ENCODE measurements around the gene AMHR2. TPM values are rescaled to one million over a fixed set of nuclear protein-coding genes. Genes with fewer than 3 reads are reported as not detected.

Gene AMHR2
- total and polyA plus RNA-seq, 2 donors, result 0.05 to 0.14 TPM

- Histone ChIP-seq H3K27ac (ENCODE audit: low read depth in 1 of 2, low read length in 1 of 2) (no peak overlapping the region), H3K27me3 (ENCODE audit: control insufficient read depth in 2 of 2, insufficient read depth in 1 of 2, low read length in 1 of 2) (no peaks in the 10 kb centered on the region), H3K36me3 (ENCODE audit: control insufficient read depth in 2 of 2, insufficient read depth in 2 of 2, low read length in 1 of 2) (peaks cover 70 to 82% of the 10 kb centered on the region in 2 donors), H3K4me1 (ENCODE audit: control insufficient read depth in 2 of 2, insufficient read depth in 2 of 2, low read length in 2 of 2) (peaks cover 5 to 6% of the 10 kb centered on the region in 2 donors), H3K9me3 (ENCODE audit: control insufficient read depth in 2 of 2, insufficient read depth in 1 of 2, low read length in 1 of 2) (peaks cover 0 to 3% of the 10 kb centered on the region in 2 donors), H3K4me3 (ENCODE audit: low read length in 2 of 2) (no peak overlapping the region)
- no peak for DNase-seq (ENCODE audit: low read depth in 6 of 9, low spot score in 9 of 9)
- 96% methylated on average over 6 of the region's 6 CpGs for WGBS
Observed at GRCh38 chr12:53456654-53457366, 33.2 kb downstream of the AMHR2 start.

DNA sequence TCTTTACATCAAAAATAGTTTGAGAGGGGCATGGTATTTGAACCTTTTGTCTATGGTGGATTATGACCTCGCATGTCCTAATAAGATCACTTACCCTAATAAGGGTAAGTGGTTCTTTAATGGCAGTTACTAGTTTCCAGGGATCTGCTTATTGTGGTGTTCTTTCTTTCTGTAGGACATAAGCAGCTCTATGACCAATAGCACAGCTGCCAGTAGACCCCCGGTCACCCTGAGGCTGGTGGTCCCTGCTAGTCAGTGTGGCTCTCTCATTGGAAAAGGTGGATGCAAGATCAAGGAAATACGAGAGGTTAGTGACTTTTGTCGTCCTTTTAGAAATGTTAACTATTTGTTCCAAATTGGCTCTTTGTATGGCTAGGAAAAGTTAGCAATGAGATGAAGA is 35.4 kb downstream of the AMHR2 start:
- no peaks in the 10 kb centered on the region for H3K9me3 ChIP-seq (ENCODE audit: control insufficient read depth in 2 of 2, insufficient read depth in 1 of 2, low read length in 1 of 2)
- DNase-seq (ENCODE audit: low read depth in 6 of 9, low spot score in 9 of 9), result no peak
- no peak overlapping the region for H3K27ac ChIP-seq (ENCODE audit: low read depth in 1 of 2, low read length in 1 of 2)
- H3K36me3 ChIP-seq (ENCODE audit: control insufficient read depth in 2 of 2, insufficient read depth in 2 of 2, low read length in 1 of 2), result peaks cover 87 to 98% of the 10 kb centered on the region in 2 donors
- H3K4me3 ChIP-seq (ENCODE audit: low read length in 2 of 2), result no peak overlapping the region
- H3K4me1 ChIP-seq (ENCODE audit: control insufficient read depth in 2 of 2, insufficient read depth in 2 of 2, low read length in 2 of 2), result peaks cover 0 to 3% of the 10 kb centered on the region in 2 donors
- no peaks in the 10 kb centered on the region for H3K27me3 ChIP-seq (ENCODE audit: control insufficient read depth in 2 of 2, insufficient read depth in 1 of 2, low read length in 1 of 2)
- 96% methylated on average over 4 of the region's 4 CpGs for WGBS

- 97% methylated on average over 3 of the region's 3 CpGs for WGBS
- Histone ChIP-seq H3K27me3 (ENCODE audit: control insufficient read depth in 2 of 2, insufficient read depth in 1 of 2, low read length in 1 of 2) (no peaks in the 10 kb centered on the region), H3K27ac (ENCODE audit: low read depth in 1 of 2, low read length in 1 of 2) (no peak overlapping the region), H3K4me3 (ENCODE audit: low read length in 2 of 2) (no peak overlapping the region), H3K36me3 (ENCODE audit: control insufficient read depth in 2 of 2, insufficient read depth in 2 of 2, low read length in 1 of 2) (peaks cover 89 to 99% of the 10 kb centered on the region in 2 donors), H3K9me3 (ENCODE audit: control insufficient read depth in 2 of 2, insufficient read depth in 1 of 2, low read length in 1 of 2) (no peaks in the 10 kb centered on the region), H3K4me1 (ENCODE audit: control insufficient read depth in 2 of 2, insufficient read depth in 2 of 2, low read length in 2 of 2) (peaks cover 0 to 2% of the 10 kb centered on the region in 2 donors)
- no peak for DNase-seq (ENCODE audit: low read depth in 6 of 9, low spot score in 9 of 9)
Observed at GRCh38 chr12:53461059-53461458, 37.4 kb downstream of the AMHR2 start.

- no peak for DNase-seq (ENCODE audit: low read depth in 6 of 9, low spot score in 9 of 9)
- 97% methylated on average over 8 of the region's 8 CpGs for WGBS
- no peaks in the 10 kb centered on the region for H3K27me3 ChIP-seq (ENCODE audit: control insufficient read depth in 2 of 2, insufficient read depth in 1 of 2, low read length in 1 of 2)
- peaks cover 0 to 2% of the 10 kb centered on the region in 2 donors for H3K4me1 ChIP-seq (ENCODE audit: control insufficient read depth in 2 of 2, insufficient read depth in 2 of 2, low read length in 2 of 2)
- no peak overlapping the region for H3K27ac ChIP-seq (ENCODE audit: low read depth in 1 of 2, low read length in 1 of 2)
- no peak overlapping the region for H3K4me3 ChIP-seq (ENCODE audit: low read length in 2 of 2)
- H3K9me3 ChIP-seq (ENCODE audit: control insufficient read depth in 2 of 2, insufficient read depth in 1 of 2, low read length in 1 of 2), result no peaks in the 10 kb centered on the region
- H3K36me3 ChIP-seq (ENCODE audit: control insufficient read depth in 2 of 2, insufficient read depth in 2 of 2, low read length in 1 of 2), result peaks cover 89 to 99% of the 10 kb centered on the region in 2 donors
Observed at GRCh38 chr12:53461591-53461990, 37.9 kb downstream of the AMHR2 start.

GRCh38 chr12:53462935-53463334 is 39.3 kb downstream of the AMHR2 start:
- H3K4me1 ChIP-seq (ENCODE audit: control insufficient read depth in 2 of 2, insufficient read depth in 2 of 2, low read length in 2 of 2), result peaks cover 0 to 2% of the 10 kb centered on the region in 2 donors
- WGBS, result 92% methylated on average over 3 of the region's 3 CpGs
- no peak overlapping the region for H3K27ac ChIP-seq (ENCODE audit: low read depth in 1 of 2, low read length in 1 of 2)
- DNase-seq (ENCODE audit: low read depth in 6 of 9, low spot score in 9 of 9), result no peak
- no peaks in the 10 kb centered on the region for H3K27me3 ChIP-seq (ENCODE audit: control insufficient read depth in 2 of 2, insufficient read depth in 1 of 2, low read length in 1 of 2)
- H3K4me3 ChIP-seq (ENCODE audit: low read length in 2 of 2), result no peak overlapping the region
- no peaks in the 10 kb centered on the region for H3K9me3 ChIP-seq (ENCODE audit: control insufficient read depth in 2 of 2, insufficient read depth in 1 of 2, low read length in 1 of 2)
- H3K36me3 ChIP-seq (ENCODE audit: control insufficient read depth in 2 of 2, insufficient read depth in 2 of 2, low read length in 1 of 2), result peaks cover 89 to 99% of the 10 kb centered on the region in 2 donors

DNA sequence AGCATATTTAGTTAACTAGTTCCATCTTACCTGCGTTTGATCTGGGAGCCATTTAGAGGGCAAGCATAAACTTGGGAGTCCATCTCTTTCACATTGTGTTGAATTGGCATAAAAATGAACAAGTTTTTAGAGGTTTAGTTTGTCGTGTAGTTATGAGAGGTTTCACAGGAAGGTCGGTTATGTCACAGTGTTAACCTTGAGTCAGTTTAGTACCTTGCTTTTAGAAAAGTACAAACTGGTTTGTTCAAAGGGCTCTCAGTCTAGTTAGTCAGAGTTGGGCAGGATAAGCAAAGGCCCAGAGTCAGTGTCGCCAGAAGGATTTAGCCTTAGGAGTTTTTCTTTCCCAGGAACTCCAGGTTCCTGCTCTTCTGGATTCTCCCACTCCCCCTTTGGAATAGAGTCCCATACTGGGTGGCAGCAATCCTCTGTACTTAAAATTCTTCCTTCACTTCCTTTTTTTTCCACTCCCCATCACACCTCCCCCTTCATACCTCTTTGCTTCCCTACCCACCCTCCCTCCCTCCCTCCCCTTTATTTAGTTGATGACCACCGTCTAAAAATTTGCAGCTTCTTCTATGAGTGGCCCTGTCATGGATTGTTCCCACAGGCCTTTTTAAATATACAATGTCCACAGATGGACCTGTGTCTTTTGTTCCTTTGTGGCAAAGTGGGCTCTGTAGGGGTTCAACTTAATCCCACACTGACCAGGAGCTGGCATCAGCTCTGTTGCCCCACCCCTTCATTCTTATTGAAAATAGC is 40.3 kb downstream of the AMHR2 start:
- H3K27ac ChIP-seq (ENCODE audit: low read depth in 1 of 2, low read length in 1 of 2), result no peak overlapping the region
- 91% methylated on average over 5 of the region's 5 CpGs for WGBS
- DNase-seq (ENCODE audit: low read depth in 6 of 9, low spot score in 9 of 9), result no peak
- peaks cover 0 to 2% of the 10 kb centered on the region in 2 donors for H3K4me1 ChIP-seq (ENCODE audit: control insufficient read depth in 2 of 2, insufficient read depth in 2 of 2, low read length in 2 of 2)
- no peaks in the 10 kb centered on the region for H3K9me3 ChIP-seq (ENCODE audit: control insufficient read depth in 2 of 2, insufficient read depth in 1 of 2, low read length in 1 of 2)
- H3K36me3 ChIP-seq (ENCODE audit: control insufficient read depth in 2 of 2, insufficient read depth in 2 of 2, low read length in 1 of 2), result peaks cover 89 to 99% of the 10 kb centered on the region in 2 donors
- no peaks in the 10 kb centered on the region for H3K27me3 ChIP-seq (ENCODE audit: control insufficient read depth in 2 of 2, insufficient read depth in 1 of 2, low read length in 1 of 2)
- H3K4me3 ChIP-seq (ENCODE audit: low read length in 2 of 2), result no peak overlapping the region

DNA sequence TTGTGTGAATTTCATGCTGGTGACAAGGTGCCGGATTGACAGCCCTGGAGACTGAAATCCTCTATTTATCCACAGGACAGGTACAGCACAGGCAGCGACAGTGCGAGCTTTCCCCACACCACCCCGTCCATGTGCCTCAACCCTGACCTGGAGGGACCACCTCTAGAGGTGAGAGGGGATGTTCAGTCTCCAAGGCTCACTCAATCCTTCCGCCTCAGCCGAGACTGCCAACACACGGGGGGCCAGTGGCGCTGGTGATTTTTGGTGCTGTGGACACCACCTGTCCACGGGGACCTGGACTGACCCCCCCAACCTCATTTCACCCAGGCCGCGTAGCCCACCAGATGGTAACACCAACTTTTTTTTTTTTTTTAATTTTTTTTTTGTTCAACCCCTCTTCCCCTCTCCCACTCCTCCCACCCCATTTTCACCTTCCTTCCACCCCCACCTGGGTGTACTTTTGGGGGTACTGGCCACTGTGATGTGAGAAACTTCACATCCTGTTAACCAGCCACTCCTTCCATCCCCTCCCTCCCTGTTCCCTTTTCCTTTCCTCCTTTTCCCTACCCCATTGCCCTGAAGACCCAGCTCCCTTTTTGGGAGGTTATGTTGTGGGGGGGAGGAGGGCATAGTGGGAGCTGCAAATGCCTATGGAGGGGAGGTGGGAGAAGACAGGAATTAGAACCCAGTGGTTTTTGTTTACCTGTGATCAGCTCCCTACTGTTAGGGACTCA is 41.2 kb downstream of the AMHR2 start:
- Histone ChIP-seq H3K36me3 (ENCODE audit: control insufficient read depth in 2 of 2, insufficient read depth in 2 of 2, low read length in 1 of 2) (peaks cover 92 to 99% of the 10 kb centered on the region in 2 donors), H3K4me3 (ENCODE audit: low read length in 2 of 2) (no peak overlapping the region), H3K27me3 (ENCODE audit: control insufficient read depth in 2 of 2, insufficient read depth in 1 of 2, low read length in 1 of 2) (no peaks in the 10 kb centered on the region), H3K9me3 (ENCODE audit: control insufficient read depth in 2 of 2, insufficient read depth in 1 of 2, low read length in 1 of 2) (no peaks in the 10 kb centered on the region), H3K4me1 (ENCODE audit: control insufficient read depth in 2 of 2, insufficient read depth in 2 of 2, low read length in 2 of 2) (peaks cover 0 to 2% of the 10 kb centered on the region in 2 donors), H3K27ac (ENCODE audit: low read depth in 1 of 2, low read length in 1 of 2) (no peak overlapping the region)
- WGBS, result 98% methylated on average over 11 of the region's 11 CpGs
- no peak for DNase-seq (ENCODE audit: low read depth in 6 of 9, low spot score in 9 of 9)

- H3K4me1 ChIP-seq (ENCODE audit: control insufficient read depth in 2 of 2, insufficient read depth in 2 of 2, low read length in 2 of 2), result peaks cover 0 to 2% of the 10 kb centered on the region in 2 donors
- DNase-seq (ENCODE audit: low read depth in 6 of 9, low spot score in 9 of 9), result no peak
- H3K27ac ChIP-seq (ENCODE audit: low read depth in 1 of 2, low read length in 1 of 2), result no peak overlapping the region
- H3K27me3 ChIP-seq (ENCODE audit: control insufficient read depth in 2 of 2, insufficient read depth in 1 of 2, low read length in 1 of 2), result no peaks in the 10 kb centered on the region
- H3K9me3 ChIP-seq (ENCODE audit: control insufficient read depth in 2 of 2, insufficient read depth in 1 of 2, low read length in 1 of 2), result no peaks in the 10 kb centered on the region
- H3K4me3 ChIP-seq (ENCODE audit: low read length in 2 of 2), result no peak overlapping the region
- H3K36me3 ChIP-seq (ENCODE audit: control insufficient read depth in 2 of 2, insufficient read depth in 2 of 2, low read length in 1 of 2), result peaks cover 93 to 99% of the 10 kb centered on the region in 2 donors
- 93% methylated on average over 2 of the region's 2 CpGs for WGBS
Observed at GRCh38 chr12:53465679-53466078, 42.0 kb downstream of the AMHR2 start.

GRCh38 chr12:53466640-53467039 is 43.0 kb downstream of the AMHR2 start:
- H3K4me3 ChIP-seq (ENCODE audit: low read length in 2 of 2), result no peak overlapping the region
- H3K9me3 ChIP-seq (ENCODE audit: control insufficient read depth in 2 of 2, insufficient read depth in 1 of 2, low read length in 1 of 2), result no peaks in the 10 kb centered on the region
- no peak overlapping the region for H3K27ac ChIP-seq (ENCODE audit: low read depth in 1 of 2, low read length in 1 of 2)
- peaks cover 0 to 2% of the 10 kb centered on the region in 2 donors for H3K4me1 ChIP-seq (ENCODE audit: control insufficient read depth in 2 of 2, insufficient read depth in 2 of 2, low read length in 2 of 2)
- 93% methylated on average over 4 of the region's 4 CpGs for WGBS
- no peak for DNase-seq (ENCODE audit: low read depth in 6 of 9, low spot score in 9 of 9)
- H3K36me3 ChIP-seq (ENCODE audit: control insufficient read depth in 2 of 2, insufficient read depth in 2 of 2, low read length in 1 of 2), result peaks cover 94 to 98% of the 10 kb centered on the region in 2 donors
- no peaks in the 10 kb centered on the region for H3K27me3 ChIP-seq (ENCODE audit: control insufficient read depth in 2 of 2, insufficient read depth in 1 of 2, low read length in 1 of 2)

Measured in thymus (tissue), 11 donors.